Gastrocnemius medialis (tissue), 4 donors: ENCODE measurements around the gene OXCT1. TPM values are rescaled to one million over a fixed set of nuclear protein-coding genes. Genes with fewer than 3 reads are reported as not detected.

Source experiments
- ATAC-seq, 2 donors: fragments of 150-250 bp; one replicate each; pipeline ENCODE4 v1.9.1; 2016
- DNase-seq, 2 donors: peaks; one replicate each; pipeline ENCODE4 v3.0.0-alpha.2; 2019
- H3K27ac ChIP-seq, 4 donors: fragments of 200-600 bp; sonication (generic); 1 replicate in 1 of 4; 2 replicates in 3 of 4; pipeline ENCODE4 v1.5.1; 2016 to 2018; ENCODE audit warnings: mild to moderate bottlenecking in 2 of 4, moderate library complexity in 1 of 4
- H3K27me3 ChIP-seq, 3 donors: fragments of 200-600 bp; sonication (generic) in 2 of 3; 1 replicate in 1 of 3; 2 replicates in 2 of 3; pipeline versions ENCODE4 v1.5.1 to v1.6.0; 2016 to 2019; ENCODE audit warnings: mild to moderate bottlenecking in 1 of 3, moderate library complexity in 1 of 3
- H3K36me3 ChIP-seq, 2 donors: fragments of 200-600 bp; sonication (generic) in 1 of 2; one replicate each; pipeline ENCODE4 v1.5.1; 2017 to 2018
- H3K4me1 ChIP-seq, 2 donors: fragments of 200-600 bp; sonication (generic) in 1 of 2; one replicate each; pipeline ENCODE4 v1.5.1; 2016 to 2017; ENCODE audit warnings: mild to moderate bottlenecking in 2 of 2
- H3K4me3 ChIP-seq, 4 donors: fragments of 200-600 bp; sonication (generic) in 3 of 4; 1 replicate in 1 of 4; 2 replicates in 3 of 4; pipeline ENCODE4 v1.5.1; 2016 to 2019; ENCODE audit warnings: mild to moderate bottlenecking in 2 of 4
- H3K9me3 ChIP-seq, 3 donors: fragments of 200-600 bp; sonication (generic) in 2 of 3; 1 replicate in 1 of 3; 2 replicates in 2 of 3; pipeline ENCODE4 v1.5.1; 2016 to 2019
- POLR2A ChIP-seq, 2 donors: fragments of 450-650 bp; IDR thresholded peaks; one replicate each; pipeline ENCODE4 v1.6.1; 2017; ENCODE audit warnings: antibody characterized with exemption in 2 of 2, mild to moderate bottlenecking in 2 of 2, moderate library complexity in 2 of 2
- in situ Hi-C, 4 donors: fragments of 200-750 bp; cut with MboI; loops; one replicate each; pipeline versions ENCODE4 v1.15.0 to v1.8.0; 2017; ENCODE audit warnings: low sequenced_read_pairs in 4 of 4
- intact Hi-C: fragments of 100-400 bp; cut with DNase I; formaldehyde crosslinking; loops from one replicate; pipeline ENCODE4 v1.15.1; 2023; ENCODE audit warnings: low total_unique reads
- total RNA-seq, 4 donors: library from RNA; depleted of rRNA; stranded (reverse); fragments of >200 nt; gene quantifications; one replicate each; pipeline versions ENCODE4 v1.1.0 to v1.2.3, GENCODE V29; 2016
- TF ChIP-seq, protein P1 (sequence below), 5 experiments: fragments of 450-650 bp in 3 of 5; fragments of 200-600 bp in 2 of 5; sonication (generic) in 2 of 5; IDR thresholded peaks in 4 of 5; conservative IDR thresholded peaks in 1 of 5; 1 replicate in 4 of 5; 2 replicates in 1 of 5; pipeline ENCODE4 v1.5.1; 2016 to 2019; ENCODE audit warnings: antibody characterized with exemption in 5 of 5, mild to moderate bottlenecking in 3 of 5, moderate library complexity in 3 of 5

Gene OXCT1
- total RNA-seq, 4 donors from 2014 or later = 9.4 to 45.4 (median 20.5) TPM

DNA sequence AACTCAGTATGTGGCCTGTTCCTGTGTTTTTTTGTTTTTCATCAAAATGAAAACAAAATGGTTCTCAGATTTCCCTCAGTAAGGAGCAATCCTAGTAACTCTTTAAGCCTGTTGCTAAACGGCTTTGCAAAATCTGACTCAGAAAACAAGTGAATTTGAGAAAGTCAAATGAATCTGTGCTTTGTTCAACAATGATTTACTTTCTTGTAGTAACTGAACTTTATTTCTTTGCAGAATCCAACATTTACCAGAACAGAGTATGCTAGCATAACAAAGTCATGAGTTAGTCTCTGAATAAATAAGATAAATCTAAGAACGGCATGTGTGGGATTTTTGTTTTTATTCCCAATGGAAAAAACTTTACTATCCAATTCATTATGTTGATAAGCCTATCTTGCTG, 93.8 kb downstream of the OXCT1 start:
- ATAC-seq = no peak
- H3K4me3 ChIP-seq = no peak overlapping the region
- H3K36me3 ChIP-seq = no peaks in the 10 kb centered on the region
- H3K9me3 ChIP-seq = no peaks in the 10 kb centered on the region
- H3K27ac ChIP-seq = no peak overlapping the region
- H3K27me3 ChIP-seq = no peaks in the 10 kb centered on the region
- no peak for DNase-seq
- H3K4me1 ChIP-seq = no peaks in the 10 kb centered on the region
- TF ChIP-seq, protein P1, sequence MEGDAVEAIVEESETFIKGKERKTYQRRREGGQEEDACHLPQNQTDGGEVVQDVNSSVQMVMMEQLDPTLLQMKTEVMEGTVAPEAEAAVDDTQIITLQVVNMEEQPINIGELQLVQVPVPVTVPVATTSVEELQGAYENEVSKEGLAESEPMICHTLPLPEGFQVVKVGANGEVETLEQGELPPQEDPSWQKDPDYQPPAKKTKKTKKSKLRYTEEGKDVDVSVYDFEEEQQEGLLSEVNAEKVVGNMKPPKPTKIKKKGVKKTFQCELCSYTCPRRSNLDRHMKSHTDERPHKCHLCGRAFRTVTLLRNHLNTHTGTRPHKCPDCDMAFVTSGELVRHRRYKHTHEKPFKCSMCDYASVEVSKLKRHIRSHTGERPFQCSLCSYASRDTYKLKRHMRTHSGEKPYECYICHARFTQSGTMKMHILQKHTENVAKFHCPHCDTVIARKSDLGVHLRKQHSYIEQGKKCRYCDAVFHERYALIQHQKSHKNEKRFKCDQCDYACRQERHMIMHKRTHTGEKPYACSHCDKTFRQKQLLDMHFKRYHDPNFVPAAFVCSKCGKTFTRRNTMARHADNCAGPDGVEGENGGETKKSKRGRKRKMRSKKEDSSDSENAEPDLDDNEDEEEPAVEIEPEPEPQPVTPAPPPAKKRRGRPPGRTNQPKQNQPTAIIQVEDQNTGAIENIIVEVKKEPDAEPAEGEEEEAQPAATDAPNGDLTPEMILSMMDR (IDR thresholded peaks at IDR 0.05 in 4 of 5, conservative IDR thresholded peaks at IDR 0.05 in 1 of 5) = no peak
- no peak for TF ChIP-seq POLR2A (IDR thresholded peaks at IDR 0.05)
- intact Hi-C loops (no loop called here), in situ Hi-C loops (no loop called here)

DNA sequence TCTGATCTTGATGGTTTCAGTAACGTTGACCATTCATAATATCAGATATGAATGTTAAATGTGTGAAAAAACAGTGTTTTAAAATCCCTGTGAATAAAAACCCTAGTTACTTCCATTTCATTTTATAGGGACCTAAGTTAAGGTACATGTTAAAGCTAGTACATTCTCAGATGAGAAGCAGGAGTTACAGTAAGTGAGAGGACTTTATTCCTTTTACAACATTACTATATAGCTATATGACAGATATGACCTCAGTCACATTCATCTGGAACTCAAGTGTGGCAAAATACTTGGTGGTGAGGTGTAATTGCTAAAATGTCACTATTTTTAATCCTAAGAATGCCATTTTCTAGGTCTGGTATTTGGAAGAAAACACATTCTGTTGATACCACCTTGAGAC, 96.4 kb downstream of the OXCT1 start:
- DNase-seq = no peak
- Histone ChIP-seq H3K4me3 (no peak overlapping the region), H3K36me3 (no peaks in the 10 kb centered on the region), H3K4me1 (no peaks in the 10 kb centered on the region), H3K9me3 (no peaks in the 10 kb centered on the region), H3K27me3 (no peaks in the 10 kb centered on the region), H3K27ac (no peak overlapping the region)
- in situ Hi-C loops (no loop called here), intact Hi-C loops (no loop called here)
- ATAC-seq = no peak
- TF ChIP-seq, protein P1 (IDR thresholded peaks at IDR 0.05 in 4 of 5, conservative IDR thresholded peaks at IDR 0.05 in 1 of 5) = no peak
- TF ChIP-seq POLR2A (IDR thresholded peaks at IDR 0.05) = no peak

DNA sequence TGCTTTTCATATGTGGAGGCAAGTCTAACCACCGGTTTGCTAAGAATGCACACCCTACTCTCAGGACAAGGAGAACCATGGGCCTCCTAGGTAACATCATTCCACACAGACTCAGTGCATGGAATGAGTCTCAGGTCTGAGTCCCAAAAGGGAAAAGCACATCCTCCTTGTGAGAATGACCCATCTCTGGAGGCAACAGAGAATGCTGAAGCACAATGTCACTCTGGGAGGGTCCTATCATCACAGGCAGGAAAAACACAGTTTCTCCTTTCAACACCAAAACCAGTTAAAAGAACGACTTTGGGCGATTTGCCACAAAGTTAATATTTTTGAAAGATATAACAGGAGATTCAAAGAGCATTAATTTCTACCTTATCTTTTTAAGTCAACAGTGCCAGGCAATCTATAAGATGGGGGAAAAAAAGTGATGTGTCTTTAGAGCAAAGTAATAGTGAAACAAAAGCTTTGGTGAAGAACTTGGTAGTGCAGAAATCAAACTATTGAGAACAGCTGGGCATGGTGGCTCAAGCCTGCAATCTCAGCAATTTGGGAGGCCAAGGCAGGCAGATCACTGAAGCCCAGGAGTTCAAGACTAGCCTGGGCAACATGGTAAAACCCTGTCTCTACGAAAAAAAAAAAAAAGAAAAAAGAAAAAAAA, 97.3 kb downstream of the OXCT1 start:
- H3K4me3 ChIP-seq = no peak overlapping the region
- H3K9me3 ChIP-seq = no peaks in the 10 kb centered on the region
- no peak for ATAC-seq
- intact Hi-C loops (no loop called here), in situ Hi-C loops (no loop called here)
- DNase-seq = no peak
- H3K27ac ChIP-seq = no peak overlapping the region
- TF ChIP-seq, protein P1 (IDR thresholded peaks at IDR 0.05 in 4 of 5, conservative IDR thresholded peaks at IDR 0.05 in 1 of 5) = no peak
- no peak for TF ChIP-seq POLR2A (IDR thresholded peaks at IDR 0.05)
- H3K4me1 ChIP-seq = no peaks in the 10 kb centered on the region
- H3K27me3 ChIP-seq = no peaks in the 10 kb centered on the region
- H3K36me3 ChIP-seq = no peaks in the 10 kb centered on the region

DNA sequence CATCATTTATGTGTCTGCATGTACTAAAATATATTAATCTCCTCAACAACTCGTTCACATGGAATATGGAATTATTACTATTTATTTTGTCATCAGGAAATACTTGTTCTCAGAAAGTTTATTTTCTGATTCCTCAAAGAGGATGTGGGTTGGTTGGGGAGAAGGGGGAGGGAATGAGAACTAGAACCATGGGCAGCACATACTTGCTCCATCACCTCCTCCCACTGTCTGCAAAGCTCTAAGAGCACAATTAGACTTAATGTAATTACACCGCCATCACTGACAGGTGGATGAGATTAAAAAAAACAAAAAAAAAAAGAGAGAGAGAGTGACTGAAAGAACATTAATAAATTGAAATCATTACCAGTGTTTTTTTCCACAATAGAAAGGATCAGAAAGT, 98.2 kb downstream of the OXCT1 start:
- Histone ChIP-seq H3K9me3 (no peaks in the 10 kb centered on the region), H3K27ac (no peak overlapping the region), H3K4me3 (no peak overlapping the region), H3K36me3 (no peaks in the 10 kb centered on the region), H3K27me3 (no peaks in the 10 kb centered on the region), H3K4me1 (no peaks in the 10 kb centered on the region)
- TF ChIP-seq, protein P1 (IDR thresholded peaks at IDR 0.05 in 4 of 5, conservative IDR thresholded peaks at IDR 0.05 in 1 of 5) = no peak
- no peak for TF ChIP-seq POLR2A (IDR thresholded peaks at IDR 0.05)
- ATAC-seq (no peak), DNase-seq (no peak)
- intact Hi-C loops (no loop called here), in situ Hi-C loops (no loop called here)

DNA sequence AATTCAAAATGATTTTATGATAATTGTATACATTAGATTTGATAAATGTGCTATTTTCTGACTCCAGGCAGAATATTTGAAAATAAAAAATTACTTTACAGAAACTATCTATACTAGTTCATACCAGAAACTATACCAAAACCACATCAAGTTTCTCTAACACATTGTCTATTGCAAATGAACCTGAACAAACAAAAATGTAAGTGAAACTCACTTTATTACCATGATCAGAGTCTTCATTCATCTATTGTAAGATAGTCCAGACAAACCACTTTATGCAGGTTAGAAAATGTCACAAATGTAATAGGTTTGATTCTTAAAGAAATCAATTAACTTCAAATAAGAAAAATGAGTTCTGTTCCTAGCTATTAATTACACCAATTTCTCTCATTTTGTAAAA, 99.4 kb downstream of the OXCT1 start:
- H3K27ac ChIP-seq = no peak overlapping the region
- TF ChIP-seq, protein P1 (IDR thresholded peaks at IDR 0.05 in 4 of 5, conservative IDR thresholded peaks at IDR 0.05 in 1 of 5) = no peak
- no peak for TF ChIP-seq POLR2A (IDR thresholded peaks at IDR 0.05)
- ATAC-seq = no peak
- no peaks in the 10 kb centered on the region for H3K36me3 ChIP-seq
- no peaks in the 10 kb centered on the region for H3K9me3 ChIP-seq
- DNase-seq = no peak
- no peaks in the 10 kb centered on the region for H3K27me3 ChIP-seq
- H3K4me3 ChIP-seq = no peak overlapping the region
- intact Hi-C loops = no loop called here
- in situ Hi-C loops = no loop called here
- H3K4me1 ChIP-seq = no peaks in the 10 kb centered on the region
